Skin of body (tissue), 2 donors: ENCODE measurements around the gene SRRT. TPM values are rescaled to one million over a fixed set of nuclear protein-coding genes. Genes with fewer than 3 reads are reported as not detected.
"Not testable (repeated sequence)": the region's sequence is repeated elsewhere in the genome, so short reads cannot be mapped to it uniquely, and the experiment has no call there.

Experiments
- DNase-seq: peaks from one replicate; lab custom pipeline; 2025; lab: John Stamatoyannopoulos, UW
- total RNA-seq: library from RNA; depleted of rRNA; stranded (reverse); fragments of >200 nt; gene quantifications from one replicate; pipeline ENCODE4 v1.2.3, GENCODE V29; 2014

SRRT gene
- total RNA-seq, 1 donor from 2014 or later: 42.6 TPM

- DNase-seq: no peak
Observed at GRCh38 chr7:100893910-100894721, 19.2 kb downstream of the SRRT start.

- no peak for DNase-seq
Observed at GRCh38 chr7:100894860-100895700, 20.2 kb downstream of the SRRT start.

GRCh38 chr7:100895701-100895955 is 20.7 kb downstream of the SRRT start, which contains the start of gene ACHE:
TSS of gene ACHE (minus strand) at chr7:100895888. CDS start at chr7:100894232, 1,656 bp downstream.
- DNase-seq: no peak

GRCh38 chr7:100895956-100896731 is 21.2 kb downstream of the SRRT start:
- no peak for DNase-seq

- no peak for DNase-seq
Observed at GRCh38 chr7:100896732-100897608, 22.1 kb downstream of the SRRT start.

GRCh38 chr7:100897772-100898454 is 23.0 kb downstream of the SRRT start:
- no peak for DNase-seq

GRCh38 chr7:100899432-100899831 is 24.5 kb downstream of the SRRT start:
- no peak for DNase-seq

- no peak for DNase-seq
Observed at GRCh38 chr7:100900978-100901377, 26.1 kb downstream of the SRRT start.

GRCh38 chr7:100901921-100902332 is 27.0 kb downstream of the SRRT start:
- DNase-seq: no peak

- no peak for DNase-seq
Observed at GRCh38 chr7:100902638-100903037, 27.7 kb downstream of the SRRT start.

- DNase-seq: no peak
Observed at GRCh38 chr7:100908512-100908911, 33.6 kb downstream of the SRRT start.

GRCh38 chr7:100910443-100910842 is 35.5 kb downstream of the SRRT start:
- not testable (repeated sequence) for DNase-seq

GRCh38 chr7:100911484-100911883 is 36.6 kb downstream of the SRRT start:
- no peak for DNase-seq

GRCh38 chr7:100914208-100914878 is 39.4 kb downstream of the SRRT start:
- no peak for DNase-seq

GRCh38 chr7:100914879-100915447 is 40.1 kb downstream of the SRRT start:
- no peak for DNase-seq

- DNase-seq: not testable (repeated sequence)
Observed at GRCh38 chr7:100919335-100919734, 44.4 kb downstream of the SRRT start.

GRCh38 chr7:100919779-100920437 is 45.0 kb downstream of the SRRT start:
- DNase-seq: not testable (repeated sequence)

GRCh38 chr7:100921039-100921438 is 46.1 kb downstream of the SRRT start:
- no peak for DNase-seq

GRCh38 chr7:100923616-100924015 is 48.7 kb downstream of the SRRT start:
- not testable (repeated sequence) for DNase-seq
